Regular cardiac myocyte (primary cell): ENCODE results near the gene COL13A1. TPM values are rescaled to one million over a fixed set of nuclear protein-coding genes. Genes with fewer than 3 reads are reported as not detected.

Experiments
- total RNA-seq: library from RNA; depleted of rRNA; stranded (reverse); fragments of >200 nt; gene quantifications from 2 replicates; pipeline ENCODE4 v1.2.3, GENCODE V29; 2014

COL13A1 gene
- total RNA-seq = 27.6 and 44.3 TPM in 2 replicates

GRCh38 chr10:69801434-69802315 lies at the start of gene COL13A1:
COL13A1 (plus strand) TSS chr10:69801906; CDS start chr10:69802424, 518 bp downstream.

Other genes with a start within 250 kb of the COL13A1 start
- gene NEUROG3, start 228.5 kb upstream of the COL13A1 start, total RNA-seq = not detected in 2 replicates
- 0.19 and 0.56 TPM in 2 replicates for gene FAM241B, start 171.7 kb upstream of the COL13A1 start, total RNA-seq